HepG2 (cell line): ENCODE measurements around the gene HBQ1. TPM values are rescaled to one million over a fixed set of nuclear protein-coding genes. Genes with fewer than 3 reads are reported as not detected.

ENCODE experiments used
- ERF ChIP-seq: IDR thresholded peaks from 2 replicates; pipeline ENCODE4 v1.6.1; 2018; ENCODE audit warnings: missing biosample characterization, missing genetic modification reagents
- FOXA3 ChIP-seq: IDR thresholded peaks from 2 replicates; pipeline ENCODE4 v1.6.1; 2016; ENCODE audit warnings: missing genetic modification reagents, missing compliant biosample characterization
- IKZF1 ChIP-seq: fragments of 450-650 bp; IDR thresholded peaks from 2 replicates; pipeline ENCODE4 v1.7.1; 2016
- IKZF4 ChIP-seq: sonication (generic); formaldehyde crosslinking; IDR thresholded peaks from 2 replicates; pipeline ENCODE4 v1.5.1; 2020; ENCODE audit warnings: borderline replicate concordance, mild to moderate bottlenecking, low read depth, missing genetic modification reagents; ENCODE audit errors: not compliant biosample characterization
- KAT7 ChIP-seq: IDR thresholded peaks from 2 replicates; pipeline ENCODE4 v1.6.1; 2018; ENCODE audit warnings: borderline replicate concordance, missing compliant biosample characterization
- KAT8 ChIP-seq: IDR thresholded peaks from 2 replicates; pipeline ENCODE4 v1.6.1; 2016; ENCODE audit warnings: missing genetic modification reagents, missing compliant biosample characterization
- KLF12 ChIP-seq: sonication (generic); formaldehyde crosslinking; IDR thresholded peaks from 2 replicates; pipeline ENCODE4 v1.4.0; 2020; ENCODE audit warnings: missing genetic modification reagents, borderline replicate concordance
- NCOA5 ChIP-seq: sonication (generic); formaldehyde crosslinking; IDR thresholded peaks from 2 replicates; pipeline ENCODE4 v1.4.0; 2020; ENCODE audit warnings: missing genetic modification reagents
- NR1H2 ChIP-seq: sonication (generic); formaldehyde crosslinking; IDR thresholded peaks from 2 replicates; pipeline ENCODE4 v1.8.1; 2022; ENCODE audit warnings: low read depth, missing genetic modification reagents, borderline replicate concordance
- PCBP2 ChIP-seq: fragments of 200-400 bp; formaldehyde crosslinking; optimal IDR thresholded peaks from 2 replicates; pipeline ENCODE3; 2018; ENCODE audit warnings: low read length, low read depth; ENCODE audit not compliant: poor library complexity, severe bottlenecking
- PRDM10 ChIP-seq: sonication (generic); formaldehyde crosslinking; IDR thresholded peaks from 2 replicates; pipeline ENCODE4 v1.4.0; 2020; ENCODE audit warnings: low read depth, missing genetic modification reagents
- SCMH1 ChIP-seq: sonication (generic); formaldehyde crosslinking; IDR thresholded peaks from 2 replicates; pipeline ENCODE4 v1.9.0; 2021; ENCODE audit warnings: missing genetic modification reagents, mild to moderate bottlenecking, borderline replicate concordance
- ZNF12 ChIP-seq: sonication (generic); formaldehyde crosslinking; IDR thresholded peaks from 2 replicates; pipeline ENCODE4 v1.5.0; 2020; ENCODE audit warnings: missing genetic modification reagents
- ZNF333 ChIP-seq: sonication (generic); formaldehyde crosslinking; IDR thresholded peaks from 2 replicates; pipeline ENCODE4 v1.4.0; 2020; ENCODE audit warnings: mild to moderate bottlenecking, missing genetic modification reagents, borderline replicate concordance
- ZNF446 ChIP-seq: sonication (generic); formaldehyde crosslinking; IDR thresholded peaks from 2 replicates; pipeline ENCODE4 v1.5.0; 2020; ENCODE audit warnings: mild to moderate bottlenecking, missing genetic modification reagents
- ZNF644 ChIP-seq: IDR thresholded peaks from 2 replicates; pipeline ENCODE4 v1.6.1; 2016; ENCODE audit warnings: low read depth
- ZNF672 ChIP-seq: sonication (generic); formaldehyde crosslinking; IDR thresholded peaks from 2 replicates; pipeline ENCODE4 v1.8.1; 2022; ENCODE audit warnings: missing genetic modification reagents
- ZNF724P ChIP-seq: sonication (generic); formaldehyde crosslinking; IDR thresholded peaks from 2 replicates; pipeline ENCODE4 v1.8.0; 2022; ENCODE audit warnings: missing genetic modification reagents, borderline replicate concordance
- polyA plus RNA-seq, 8 experiments: library from polyadenylated mRNA; depleted of rRNA in 3 of 8; stranded (reverse) in 7 of 8; unstranded in 1 of 8; fragments of >200 nt; fragmentation: Illumina TruSeq in 4 of 8; extraction: Trizol in 4 of 8; gene quantifications; 2 replicates each; pipeline versions ENCODE4 v1.2.1 to v1.2.3, GENCODE V29; 2011 to 2016; ENCODE audit warnings: low read depth in 4 of 8, missing spikeins in 1 of 8, mixed read lengths in 1 of 8; ENCODE audit not compliant: insufficient read depth in 1 of 8
- total RNA-seq, 5 experiments: library from RNA; depleted of rRNA; stranded (reverse); fragments of >200 nt; fragmentation: Illumina TruSeq; extraction: Trizol; gene quantifications; 2 replicates each; pipeline ENCODE4 v1.2.3, GENCODE V29; 2016; ENCODE audit warnings: low read depth in 1 of 5
- TF ChIP-seq, protein P1 (sequence below): IDR thresholded peaks from 2 replicates; pipeline ENCODE4 v1.6.1; 2018; ENCODE audit warnings: missing genetic modification reagents
- TF ChIP-seq, protein P2 (sequence below): sonication (generic); formaldehyde crosslinking; IDR thresholded peaks from 2 replicates; pipeline ENCODE4 v1.5.0; 2020; ENCODE audit warnings: mild to moderate bottlenecking, missing genetic modification reagents
- TF ChIP-seq, protein P3 (sequence below): sonication (generic); formaldehyde crosslinking; IDR thresholded peaks from 2 replicates; pipeline ENCODE4 v1.8.1; 2022; ENCODE audit warnings: mild to moderate bottlenecking, missing genetic modification reagents

The HBQ1 gene
- total and polyA plus RNA-seq, 2 of the 13 experiments (the other 11 are each of a cell fraction or from before 2014, with no cell fraction given) = 4.9 to 7.4 TPM

DNA sequence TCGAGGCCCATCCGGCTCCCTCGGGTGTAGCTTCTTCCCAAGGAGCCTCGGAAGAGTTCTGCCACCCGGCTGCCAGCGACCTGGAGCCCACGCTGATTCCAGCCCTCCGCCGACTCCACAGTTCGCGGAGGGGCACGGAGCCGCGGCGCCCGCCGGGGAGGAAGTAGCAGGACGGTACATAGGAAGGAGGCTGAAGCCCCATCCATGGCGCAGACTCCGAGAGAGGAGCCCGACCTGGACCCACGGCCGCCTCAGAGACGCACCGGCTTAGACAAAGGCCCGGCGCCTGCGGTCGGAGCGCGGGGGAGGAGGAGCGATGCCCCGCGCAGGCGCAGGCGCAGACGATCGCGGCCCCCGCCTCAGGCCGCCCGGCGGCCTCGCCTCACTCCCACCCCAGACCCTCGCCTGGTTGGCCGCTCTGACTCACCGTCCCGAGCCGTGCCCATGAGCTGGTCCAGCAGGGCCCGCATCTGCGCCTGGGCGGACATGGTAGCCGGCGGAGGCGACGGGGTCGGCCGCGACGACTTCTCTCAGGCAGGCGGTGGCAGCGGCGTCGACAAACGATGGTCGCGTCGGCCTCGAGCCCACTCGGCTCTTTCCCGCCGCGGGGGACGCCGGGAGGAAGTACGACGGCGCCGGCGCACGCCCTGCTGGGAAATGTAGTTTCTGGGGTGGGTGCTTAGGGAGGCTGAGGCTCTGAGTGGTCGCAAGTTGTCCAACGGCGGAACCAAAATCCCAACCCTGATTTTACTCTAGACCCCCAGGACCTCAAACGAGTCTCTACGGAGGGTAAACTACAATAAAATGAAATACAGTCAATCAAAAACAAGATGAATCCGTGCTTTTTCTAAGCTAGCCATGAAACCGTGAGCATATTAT lies 48.8 kb downstream of the HBQ1 start, which contains the start of gene LUC7L (continued):
- TF ChIP-seq PRDM10 (CRISPR knock-in tag) (peak; percentile 55; the same call in 1 of the 2 replicates), ZNF333 (CRISPR knock-in tag) (peak; percentile 71; the same call in 1 of the 2 replicates), KAT7 (CRISPR knock-in tag) (peak; percentile 94; the same call in 1 of the 2 replicates), NR1H2 (CRISPR knock-in tag) (peak; percentile 88), PCBP2 (no peak), ZNF446 (CRISPR knock-in tag) (peak; percentile 91; the same call in 1 of the 2 replicates), ERF (peak; percentile 99), SCMH1 (CRISPR knock-in tag) (no peak), ZNF724P (CRISPR knock-in tag) (peak; percentile 91; the same call in 1 of the 2 replicates), IKZF4 (CRISPR knock-in tag) (peak; percentile 95), ZNF12 (0 out of 2 replicates have a peak, but pooled peaks have one; percentile 34), ZNF672 (no peak), KLF12 (CRISPR knock-in tag) (peak; percentile 95), ZNF644 (CRISPR knock-in tag) (no peak), KAT8 (peak; percentile 95), FOXA3 (peak; percentile 75), IKZF1 (no peak), NCOA5 (no peak)
- TF ChIP-seq, protein P1, sequence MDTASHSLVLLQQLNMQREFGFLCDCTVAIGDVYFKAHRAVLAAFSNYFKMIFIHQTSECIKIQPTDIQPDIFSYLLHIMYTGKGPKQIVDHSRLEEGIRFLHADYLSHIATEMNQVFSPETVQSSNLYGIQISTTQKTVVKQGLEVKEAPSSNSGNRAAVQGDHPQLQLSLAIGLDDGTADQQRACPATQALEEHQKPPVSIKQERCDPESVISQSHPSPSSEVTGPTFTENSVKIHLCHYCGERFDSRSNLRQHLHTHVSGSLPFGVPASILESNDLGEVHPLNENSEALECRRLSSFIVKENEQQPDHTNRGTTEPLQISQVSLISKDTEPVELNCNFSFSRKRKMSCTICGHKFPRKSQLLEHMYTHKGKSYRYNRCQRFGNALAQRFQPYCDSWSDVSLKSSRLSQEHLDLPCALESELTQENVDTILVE (CRISPR knock-in tag) = peak; percentile 86
- TF ChIP-seq, protein P2, sequence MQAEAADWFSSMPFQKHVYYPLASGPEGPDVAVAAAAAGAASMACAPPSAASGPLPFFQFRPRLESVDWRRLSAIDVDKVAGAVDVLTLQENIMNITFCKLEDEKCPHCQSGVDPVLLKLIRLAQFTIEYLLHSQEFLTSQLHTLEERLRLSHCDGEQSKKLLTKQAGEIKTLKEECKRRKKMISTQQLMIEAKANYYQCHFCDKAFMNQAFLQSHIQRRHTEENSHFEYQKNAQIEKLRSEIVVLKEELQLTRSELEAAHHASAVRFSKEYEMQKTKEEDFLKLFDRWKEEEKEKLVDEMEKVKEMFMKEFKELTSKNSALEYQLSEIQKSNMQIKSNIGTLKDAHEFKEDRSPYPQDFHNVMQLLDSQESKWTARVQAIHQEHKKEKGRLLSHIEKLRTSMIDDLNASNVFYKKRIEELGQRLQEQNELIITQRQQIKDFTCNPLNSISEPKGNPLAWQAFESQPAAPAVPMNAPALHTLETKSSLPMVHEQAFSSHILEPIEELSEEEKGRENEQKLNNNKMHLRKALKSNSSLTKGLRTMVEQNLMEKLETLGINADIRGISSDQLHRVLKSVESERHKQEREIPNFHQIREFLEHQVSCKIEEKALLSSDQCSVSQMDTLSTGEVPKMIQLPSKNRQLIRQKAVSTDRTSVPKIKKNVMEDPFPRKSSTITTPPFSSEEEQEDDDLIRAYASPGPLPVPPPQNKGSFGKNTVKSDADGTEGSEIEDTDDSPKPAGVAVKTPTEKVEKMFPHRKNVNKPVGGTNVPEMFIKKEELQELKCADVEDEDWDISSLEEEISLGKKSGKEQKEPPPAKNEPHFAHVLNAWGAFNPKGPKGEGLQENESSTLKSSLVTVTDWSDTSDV = peak; percentile 92; the same call in 1 of the 2 replicates
- TF ChIP-seq, protein P3, sequence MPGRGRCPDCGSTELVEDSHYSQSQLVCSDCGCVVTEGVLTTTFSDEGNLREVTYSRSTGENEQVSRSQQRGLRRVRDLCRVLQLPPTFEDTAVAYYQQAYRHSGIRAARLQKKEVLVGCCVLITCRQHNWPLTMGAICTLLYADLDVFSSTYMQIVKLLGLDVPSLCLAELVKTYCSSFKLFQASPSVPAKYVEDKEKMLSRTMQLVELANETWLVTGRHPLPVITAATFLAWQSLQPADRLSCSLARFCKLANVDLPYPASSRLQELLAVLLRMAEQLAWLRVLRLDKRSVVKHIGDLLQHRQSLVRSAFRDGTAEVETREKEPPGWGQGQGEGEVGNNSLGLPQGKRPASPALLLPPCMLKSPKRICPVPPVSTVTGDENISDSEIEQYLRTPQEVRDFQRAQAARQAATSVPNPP (CRISPR knock-in tag) = peak; percentile 96
